Peyer's patch (tissue), 4 donors: ENCODE data around the gene IL3RA. TPM values are rescaled to one million over a fixed set of nuclear protein-coding genes. Genes with fewer than 3 reads are reported as not detected.

ENCODE experiments used
- DNase-seq, 3 donors: peaks; one replicate each; pipeline ENCODE4 v3.0.0-alpha.2; 2017 to 2019
- H3K27ac ChIP-seq, 4 donors: fragments of 200-600 bp; sonication (generic); one replicate each; pipeline ENCODE4 v1.5.1; 2016 to 2019
- H3K27me3 ChIP-seq, 2 donors: fragments of 200-600 bp; sonication (generic); one replicate each; pipeline ENCODE4 v1.5.1; 2019
- H3K36me3 ChIP-seq, 3 donors: fragments of 200-600 bp; sonication (generic); one replicate each; pipeline ENCODE4 v1.5.1; 2016 to 2019
- H3K4me1 ChIP-seq, 4 donors: fragments of 200-600 bp; sonication (generic); one replicate each; pipeline ENCODE4 v1.5.1; 2016 to 2019
- H3K4me3 ChIP-seq, 4 donors: fragments of 200-600 bp; sonication (generic); 1 replicate in 3 of 4; 2 replicates in 1 of 4; pipeline ENCODE4 v1.5.1; 2016 to 2019; ENCODE audit warnings: mild to moderate bottlenecking in 1 of 4
- H3K9me3 ChIP-seq, 4 donors: fragments of 200-600 bp; sonication (generic); one replicate each; pipeline ENCODE4 v1.5.1; 2016 to 2019; ENCODE audit warnings: mild to moderate bottlenecking in 1 of 4
- CTCF ChIP-seq, 6 experiments: fragments of 450-650 bp in 4 of 6; fragments of 200-600 bp in 2 of 6; sonication (generic) in 1 of 6; IDR thresholded peaks; one replicate each; pipeline ENCODE4 v1.5.1; 2017 to 2019; ENCODE audit warnings: antibody characterized with exemption in 6 of 6, mild to moderate bottlenecking in 3 of 6, moderate library complexity in 1 of 6
- POLR2A ChIP-seq, 2 donors: fragments of 450-650 bp; IDR thresholded peaks; one replicate each; pipeline ENCODE4 v1.5.1; 2017; ENCODE audit warnings: antibody characterized with exemption in 2 of 2, mild to moderate bottlenecking in 2 of 2, moderate library complexity in 2 of 2
- total RNA-seq, 4 donors: library from RNA; depleted of rRNA; stranded (reverse); fragments of >200 nt; gene quantifications; one replicate each; pipeline ENCODE4 v1.1.0, GENCODE V29; 2016

The IL3RA gene
- total RNA-seq, 4 donors from 2014 or later = 0.88 to 2.4 (median 1.6) TPM

GRCh38 chrX:1389181-1389992, 52.8 kb downstream of the IL3RA start:
- peak; percentile 13 to 49 (median 46) for DNase-seq
- no peak for TF ChIP-seq POLR2A (IDR thresholded peaks at IDR 0.05)
- no peak for TF ChIP-seq CTCF (IDR thresholded peaks at IDR 0.05)

GRCh38 chrX:1389993-1390285, 53.4 kb downstream of the IL3RA start:
- H3K36me3 ChIP-seq = peaks cover 0 to 54% (median 4%) of the 10 kb centered on the region in 3 donors
- peaks cover 5 to 40% (median 9%) of the 10 kb centered on the region in 4 donors for H3K4me1 ChIP-seq
- TF ChIP-seq POLR2A (IDR thresholded peaks at IDR 0.05) (no peak), CTCF (IDR thresholded peaks at IDR 0.05) (no peak)
- H3K4me3 ChIP-seq = no peak overlapping the region
- H3K9me3 ChIP-seq = no peaks in the 10 kb centered on the region
- peak in 1 of 3 donors; percentile 38 for DNase-seq
- no peaks in the 10 kb centered on the region for H3K27me3 ChIP-seq
- no peak overlapping the region for H3K27ac ChIP-seq

More at GRCh38 chrX:1389181-1389992, 52.8 kb downstream of the IL3RA start:
- no peak overlapping the region for H3K27ac ChIP-seq
- peaks cover 5 to 40% (median 9%) of the 10 kb centered on the region in 4 donors for H3K4me1 ChIP-seq
- no peaks in the 10 kb centered on the region for H3K27me3 ChIP-seq
- peaks cover 0 to 60% (median 4%) of the 10 kb centered on the region in 3 donors for H3K36me3 ChIP-seq
- H3K4me3 ChIP-seq = no peak overlapping the region
- H3K9me3 ChIP-seq = no peaks in the 10 kb centered on the region

GRCh38 chrX:1390621-1391369, 54.2 kb downstream of the IL3RA start:
- peak overlapping the region; percentile 82 to 100 (median 86) for H3K4me3 ChIP-seq
- H3K27ac ChIP-seq = peak overlapping the region; percentile 93 to 100 (median 95)
- TF ChIP-seq POLR2A (IDR thresholded peaks at IDR 0.05) = no peak
- no peak for TF ChIP-seq CTCF (IDR thresholded peaks at IDR 0.05)
- no peaks in the 10 kb centered on the region for H3K9me3 ChIP-seq
- H3K36me3 ChIP-seq = peaks cover 0 to 45% (median 4%) of the 10 kb centered on the region in 3 donors
- no peaks in the 10 kb centered on the region for H3K27me3 ChIP-seq
- H3K4me1 ChIP-seq = peaks cover 5 to 40% (median 9%) of the 10 kb centered on the region in 4 donors
- peak; percentile 12 to 51 (median 47) for DNase-seq

DNA sequence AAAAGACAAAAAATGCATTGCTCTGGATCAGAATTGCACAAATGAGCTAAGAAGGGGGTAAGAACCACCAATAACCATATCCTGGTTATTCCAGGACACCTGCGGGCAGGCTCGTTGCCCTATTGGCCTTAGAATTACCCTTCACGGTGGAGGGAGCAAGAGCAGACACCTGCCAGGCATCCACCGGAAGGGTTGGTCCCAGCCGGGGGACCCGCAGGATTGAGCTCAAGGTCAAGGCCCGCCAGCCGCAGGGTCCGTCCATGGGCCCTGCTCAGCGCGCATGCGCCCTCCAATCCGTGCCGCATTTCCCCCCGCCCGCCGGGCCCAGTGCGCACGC, 54.8 kb downstream of the IL3RA start:
- no peaks in the 10 kb centered on the region for H3K9me3 ChIP-seq
- H3K36me3 ChIP-seq = peaks cover 0 to 43% (median 4%) of the 10 kb centered on the region in 3 donors
- no peak for DNase-seq
- H3K27ac ChIP-seq = peak overlapping the region; percentile 93 to 100 (median 95)
- peaks cover 5 to 40% (median 9%) of the 10 kb centered on the region in 4 donors for H3K4me1 ChIP-seq
- TF ChIP-seq CTCF (IDR thresholded peaks at IDR 0.05) = no peak
- no peak for TF ChIP-seq POLR2A (IDR thresholded peaks at IDR 0.05)
- peak overlapping the region; percentile 82 to 100 (median 86) for H3K4me3 ChIP-seq
- H3K27me3 ChIP-seq = no peaks in the 10 kb centered on the region

- peaks cover 5 to 40% (median 9%) of the 10 kb centered on the region in 4 donors for H3K4me1 ChIP-seq
- DNase-seq = peak; percentile 97 to 100 (median 99)
Observed at GRCh38 chrX:1391707-1392375, 55.3 kb downstream of the IL3RA start, which contains the start of gene SLC25A6. Gene SLC25A6 (minus strand): TSS chrX:1392113. CDS start chrX:1392009, 104 bp downstream.

More at GRCh38 chrX:1391707-1392375, 55.3 kb downstream of the IL3RA start, which contains the start of gene SLC25A6:
- H3K9me3 ChIP-seq = no peaks in the 10 kb centered on the region
- TF ChIP-seq POLR2A (IDR thresholded peaks at IDR 0.05) (peak; percentile 92 to 93), CTCF (IDR thresholded peaks at IDR 0.05) (peak in 3 of 6 experiments; percentile 35 to 43 (median 35))
- H3K4me3 ChIP-seq = peak within 1 kb of the TSS; percentile 82 to 100 (median 86)
- peaks cover 0 to 43% (median 4%) of the 10 kb centered on the region in 3 donors for H3K36me3 ChIP-seq
- peak within 1 kb of the TSS; percentile 93 to 100 (median 95) for H3K27ac ChIP-seq
- H3K27me3 ChIP-seq = no peaks in the 10 kb centered on the region
